GM19043 (cell line): Measurements from ENCODE around the gene LPCAT1.
"Not testable (repeated sequence)": the region's sequence is repeated elsewhere in the genome, so short reads cannot be mapped to it uniquely, and the experiment has no call there.

Experiments used
- ATAC-seq: cut with Tn5 transposase; IDR thresholded peaks from one replicate; pipeline ENCODE4 v1.9.1; 2021; ENCODE audit warnings: low read depth; ENCODE audit not compliant: unreplicated experiment

Gene LPCAT1

GRCh38 chr5:1523793-1524480 is at the start of gene LPCAT1:
TSS of gene LPCAT1 (minus strand) at chr5:1523960. CDS start at chr5:1523844, 116 bp downstream.
- peak; percentile 63 for ATAC-seq

- ATAC-seq, result not testable (repeated sequence)
Observed at GRCh38 chr5:1571875-1572274, 48.1 kb upstream of the LPCAT1 start.

- ATAC-seq, result no peak
Observed at GRCh38 chr5:1570975-1571374, 47.2 kb upstream of the LPCAT1 start.

GRCh38 chr5:1568201-1568979 is 44.6 kb upstream of the LPCAT1 start:
- no peak for ATAC-seq

GRCh38 chr5:1567527-1568200 is 43.9 kb upstream of the LPCAT1 start:
- not testable (repeated sequence) for ATAC-seq

GRCh38 chr5:1565737-1566734 is 42.3 kb upstream of the LPCAT1 start:
- ATAC-seq, result no peak

GRCh38 chr5:1564824-1565736 is 41.3 kb upstream of the LPCAT1 start:
- ATAC-seq, result no peak

GRCh38 chr5:1564182-1564748 is 40.5 kb upstream of the LPCAT1 start:
- ATAC-seq, result no peak

GRCh38 chr5:1563617-1564181 is 39.9 kb upstream of the LPCAT1 start:
- ATAC-seq, result no peak

GRCh38 chr5:1563051-1563461 is 39.3 kb upstream of the LPCAT1 start:
- ATAC-seq, result no peak

GRCh38 chr5:1562599-1562998 is 38.8 kb upstream of the LPCAT1 start:
- ATAC-seq, result no peak

GRCh38 chr5:1561402-1561929 is 37.7 kb upstream of the LPCAT1 start:
- ATAC-seq, result no peak

- ATAC-seq, result not testable (repeated sequence)
Observed at GRCh38 chr5:1560499-1560898, 36.7 kb upstream of the LPCAT1 start.

- ATAC-seq, result no peak
Observed at GRCh38 chr5:1558944-1559343, 35.2 kb upstream of the LPCAT1 start.

- ATAC-seq, result no peak
Observed at GRCh38 chr5:1557114-1557873, 33.5 kb upstream of the LPCAT1 start.

- ATAC-seq, result no peak
Observed at GRCh38 chr5:1555808-1556731, 32.3 kb upstream of the LPCAT1 start.
